Epithelial cell of proximal tubule (primary cell): ENCODE measurements around the gene MYRF. TPM values are rescaled to one million over a fixed set of nuclear protein-coding genes. Genes with fewer than 3 reads are reported as not detected.

Experiments
- DNase-seq: peaks from one replicate; pipeline ENCODE4 v3.0.0-alpha.2; 2011; ENCODE audit warnings: low read depth
- H3K4me3 ChIP-seq: 2 replicates; pipeline ENCODE4 v1.5.1; 2011; ENCODE audit warnings: low read depth, mild to moderate bottlenecking, low read length
- total RNA-seq: library from RNA; depleted of rRNA; stranded (reverse); fragments of >200 nt; gene quantifications from 2 replicates; pipeline ENCODE4 v1.2.3, GENCODE V29; 2015
- TF ChIP-seq, protein P1 (sequence below): conservative IDR thresholded peaks from 2 replicates; pipeline ENCODE4 v1.5.1; 2012; ENCODE audit warnings: low read depth, mild to moderate bottlenecking, low read length

Gene MYRF
- total RNA-seq, 1 donor from 2014 or later = 25.0 TPM

DNA sequence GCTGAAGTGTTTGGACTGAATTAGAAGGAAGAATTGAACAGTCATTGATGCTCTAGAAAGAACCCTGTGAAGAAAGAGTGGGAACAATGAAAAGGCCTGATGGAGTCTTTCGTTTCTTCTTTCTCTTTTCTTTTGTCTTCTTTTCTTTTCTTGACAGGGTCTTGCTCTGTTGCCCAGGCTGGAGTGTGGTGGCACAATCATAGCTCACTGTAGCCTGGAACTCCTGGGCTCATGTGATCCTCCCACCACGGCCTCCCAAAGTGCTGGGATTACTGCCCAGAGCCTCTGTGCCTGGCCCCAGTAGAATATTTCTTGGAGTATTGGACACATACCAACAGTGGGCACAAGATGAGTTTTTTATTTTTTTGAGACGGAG, 41.4 kb downstream of the MYRF start:
- DNase-seq = no peak

DNA sequence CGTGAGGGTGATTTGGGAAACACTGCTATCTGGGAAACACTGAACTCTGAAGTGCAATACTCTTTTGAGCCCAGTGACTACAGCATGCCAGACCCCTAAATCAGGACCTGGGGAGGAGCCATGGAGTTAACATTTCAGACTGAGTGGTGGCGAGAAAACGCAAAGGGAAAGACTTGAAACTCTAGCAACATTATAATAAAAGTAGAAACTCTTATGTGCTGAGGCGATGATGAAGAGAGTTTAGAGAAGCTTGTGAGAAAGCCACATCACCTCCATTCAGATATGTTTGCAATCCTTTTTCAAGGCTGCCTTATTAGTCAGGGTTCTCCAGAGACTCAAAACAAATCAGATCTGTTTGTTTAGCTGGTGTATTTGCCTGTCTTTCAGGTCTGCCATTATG, 42.1 kb downstream of the MYRF start:
- TF ChIP-seq, protein P1, sequence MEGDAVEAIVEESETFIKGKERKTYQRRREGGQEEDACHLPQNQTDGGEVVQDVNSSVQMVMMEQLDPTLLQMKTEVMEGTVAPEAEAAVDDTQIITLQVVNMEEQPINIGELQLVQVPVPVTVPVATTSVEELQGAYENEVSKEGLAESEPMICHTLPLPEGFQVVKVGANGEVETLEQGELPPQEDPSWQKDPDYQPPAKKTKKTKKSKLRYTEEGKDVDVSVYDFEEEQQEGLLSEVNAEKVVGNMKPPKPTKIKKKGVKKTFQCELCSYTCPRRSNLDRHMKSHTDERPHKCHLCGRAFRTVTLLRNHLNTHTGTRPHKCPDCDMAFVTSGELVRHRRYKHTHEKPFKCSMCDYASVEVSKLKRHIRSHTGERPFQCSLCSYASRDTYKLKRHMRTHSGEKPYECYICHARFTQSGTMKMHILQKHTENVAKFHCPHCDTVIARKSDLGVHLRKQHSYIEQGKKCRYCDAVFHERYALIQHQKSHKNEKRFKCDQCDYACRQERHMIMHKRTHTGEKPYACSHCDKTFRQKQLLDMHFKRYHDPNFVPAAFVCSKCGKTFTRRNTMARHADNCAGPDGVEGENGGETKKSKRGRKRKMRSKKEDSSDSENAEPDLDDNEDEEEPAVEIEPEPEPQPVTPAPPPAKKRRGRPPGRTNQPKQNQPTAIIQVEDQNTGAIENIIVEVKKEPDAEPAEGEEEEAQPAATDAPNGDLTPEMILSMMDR = no peak
- DNase-seq = no peak
- H3K4me3 ChIP-seq = no peak overlapping the region

More for the DNA sequence above, 41.4 kb downstream of the MYRF start:
- TF ChIP-seq, protein P1 = no peak
- H3K4me3 ChIP-seq = peak overlapping the region; percentile 67

DNA sequence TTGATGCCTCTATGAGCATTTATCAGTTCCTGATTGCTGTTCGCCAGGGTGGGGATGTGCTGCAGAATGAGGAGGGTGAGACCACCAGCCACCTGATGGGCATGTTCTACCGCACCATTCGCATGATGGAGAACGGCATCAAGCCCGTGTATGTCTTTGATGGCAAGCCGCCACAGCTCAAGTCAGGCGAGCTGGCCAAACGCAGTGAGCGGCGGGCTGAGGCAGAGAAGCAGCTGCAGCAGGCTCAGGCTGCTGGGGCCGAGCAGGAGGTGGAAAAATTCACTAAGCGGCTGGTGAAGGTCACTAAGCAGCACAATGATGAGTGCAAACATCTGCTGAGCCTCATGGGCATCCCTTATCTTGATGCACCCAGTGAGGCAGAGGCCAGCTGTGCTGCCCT, 43.0 kb downstream of the MYRF start:
- TF ChIP-seq, protein P1 = no peak
- H3K4me3 ChIP-seq = no peak overlapping the region
- DNase-seq = no peak

DNA sequence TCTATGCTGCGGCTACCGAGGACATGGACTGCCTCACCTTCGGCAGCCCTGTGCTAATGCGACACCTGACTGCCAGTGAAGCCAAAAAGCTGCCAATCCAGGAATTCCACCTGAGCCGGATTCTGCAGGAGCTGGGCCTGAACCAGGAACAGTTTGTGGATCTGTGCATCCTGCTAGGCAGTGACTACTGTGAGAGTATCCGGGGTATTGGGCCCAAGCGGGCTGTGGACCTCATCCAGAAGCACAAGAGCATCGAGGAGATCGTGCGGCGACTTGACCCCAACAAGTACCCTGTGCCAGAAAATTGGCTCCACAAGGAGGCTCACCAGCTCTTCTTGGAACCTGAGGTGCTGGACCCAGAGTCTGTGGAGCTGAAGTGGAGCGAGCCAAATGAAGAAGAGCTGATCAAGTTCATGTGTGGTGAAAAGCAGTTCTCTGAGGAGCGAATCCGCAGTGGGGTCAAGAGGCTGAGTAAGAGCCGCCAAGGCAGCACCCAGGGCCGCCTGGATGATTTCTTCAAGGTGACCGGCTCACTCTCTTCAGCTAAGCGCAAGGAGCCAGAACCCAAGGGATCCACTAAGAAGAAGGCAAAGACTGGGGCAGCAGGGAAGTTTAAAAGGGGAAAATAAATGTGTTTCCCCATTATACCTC, 43.6 kb downstream of the MYRF start:
- TF ChIP-seq, protein P1 = no peak
- DNase-seq = no peak
- H3K4me3 ChIP-seq = no peak overlapping the region

DNA sequence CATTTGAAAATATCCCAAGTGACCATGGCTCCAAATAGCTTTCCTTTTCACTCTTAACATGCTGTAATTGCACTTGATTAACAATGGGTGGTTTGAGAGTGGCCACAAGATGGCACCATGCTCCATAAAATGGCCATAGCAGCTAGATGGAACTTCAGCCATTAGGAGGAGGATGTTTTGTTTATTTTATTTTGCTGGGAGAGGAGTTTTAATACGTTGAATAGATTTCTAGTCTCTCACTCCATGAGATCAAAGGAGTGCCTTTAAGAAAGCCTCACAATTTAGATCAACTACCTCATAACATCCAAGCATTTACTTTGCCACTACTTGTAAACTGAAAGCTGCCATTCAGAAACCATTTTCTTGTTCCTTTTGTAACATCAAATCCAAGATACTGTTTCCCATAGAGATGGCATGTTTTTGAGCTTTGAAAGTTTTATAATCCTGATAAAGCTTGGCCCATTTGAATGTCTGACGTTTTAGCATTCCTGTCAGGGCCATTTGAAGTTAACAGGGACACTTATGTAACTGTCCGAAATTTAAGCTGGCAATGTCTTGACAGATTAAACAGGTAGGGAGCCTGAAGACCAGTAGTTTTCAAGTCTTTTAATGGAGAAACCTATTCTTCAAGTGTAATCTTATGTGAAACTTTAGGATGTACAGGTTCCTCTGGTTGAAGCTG, 45.0 kb downstream of the MYRF start:
- TF ChIP-seq, protein P1 = peak; percentile 88
- H3K4me3 ChIP-seq = no peak overlapping the region
- DNase-seq = no peak

DNA sequence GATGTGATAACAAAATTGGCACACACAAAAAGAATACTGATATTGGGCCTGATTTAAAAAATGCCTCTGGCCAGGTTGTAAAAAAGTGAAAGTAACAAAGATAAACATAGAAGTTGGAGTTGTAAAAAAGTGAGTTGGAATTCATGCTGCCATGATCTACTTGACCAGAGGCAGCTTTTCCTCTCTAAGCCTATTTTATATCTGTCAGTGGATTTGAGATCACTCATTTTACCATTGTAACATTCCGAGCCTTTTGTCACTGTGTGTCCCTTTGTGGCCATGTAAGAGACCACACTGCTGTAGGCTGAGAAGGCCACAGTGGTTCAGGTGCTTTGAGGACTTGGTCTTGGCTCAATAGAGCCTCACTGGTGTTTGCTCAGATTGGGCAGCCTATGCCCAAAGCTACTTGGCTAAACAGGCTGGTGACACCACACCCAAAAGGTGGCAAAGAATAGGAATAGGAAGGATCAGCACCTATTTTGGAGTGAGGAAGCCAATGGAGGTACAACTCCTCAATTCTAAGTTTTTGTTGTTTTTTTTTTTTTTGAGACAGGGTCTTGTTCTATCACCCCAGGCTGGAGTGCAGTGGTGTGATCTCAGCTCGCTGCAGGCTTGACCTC, 47.3 kb downstream of the MYRF start:
- H3K4me3 ChIP-seq = no peak overlapping the region
- no peak for DNase-seq
- TF ChIP-seq, protein P1 = no peak
